ENCODE results near the gene ATXN10.

ATXN10 gene

GRCh38 chr22:45626198-45626651 is 45.4 kb upstream of the ATXN10 start:
- no peak overlapping the region for H3K4me2 ChIP-seq (ENCODE audit: low read length)

GRCh38 chr22:45627489-45628233 is 44.0 kb upstream of the ATXN10 start:
- peaks cover 6% of the 10 kb centered on the region; the same call in 1 of the 2 replicates for H3K27me3 ChIP-seq (ENCODE audit: control insufficient read depth, low read length)
- H3K4me2 ChIP-seq (ENCODE audit: low read length): no peak overlapping the region
- H3F3A ChIP-seq (ENCODE audit: control insufficient read depth, insufficient read depth): no peaks in the 10 kb centered on the region
- H3K9me2 ChIP-seq (replicated peaks; ENCODE audit: control insufficient read depth, low read length): no peaks in the 10 kb centered on the region
- H3K4me1 ChIP-seq (ENCODE audit: control insufficient read depth, low read length): no peaks in the 10 kb centered on the region
- no peaks in the 10 kb centered on the region for H3K79me2 ChIP-seq (ENCODE audit: control insufficient read depth, low read length)
- no peak overlapping the region for H3K27ac ChIP-seq (ENCODE audit: low read depth, low read length)
- H4K20me1 ChIP-seq (ENCODE audit: control insufficient read depth, insufficient read depth, low read depth, low read length): no peaks in the 10 kb centered on the region
- H3K36me3 ChIP-seq (ENCODE audit: control insufficient read depth, low read length): no peaks in the 10 kb centered on the region
- H3K9me3 ChIP-seq (ENCODE audit: control insufficient read depth, insufficient read depth, low read length): no peaks in the 10 kb centered on the region
- TF ChIP-seq CTCF (IDR thresholded peaks at IDR 0.05; ENCODE audit: low read depth, low read length, poor library complexity, severe bottlenecking) (no peak), EZH2phosphoT487 (IDR thresholded peaks at IDR 0.05; ENCODE audit: borderline replicate concordance, low read length) (no peak)
- H3K4me3 ChIP-seq (ENCODE audit: low read length): no peak overlapping the region

More at GRCh38 chr22:45626198-45626651, 45.4 kb upstream of the ATXN10 start:
- H3K27ac ChIP-seq (ENCODE audit: low read depth, low read length): no peak overlapping the region
- H3K4me1 ChIP-seq (ENCODE audit: control insufficient read depth, low read length): no peaks in the 10 kb centered on the region
- H3F3A ChIP-seq (ENCODE audit: control insufficient read depth, insufficient read depth): no peaks in the 10 kb centered on the region
- no peaks in the 10 kb centered on the region for H4K20me1 ChIP-seq (ENCODE audit: control insufficient read depth, insufficient read depth, low read depth, low read length)
- H3K27me3 ChIP-seq (ENCODE audit: control insufficient read depth, low read length): peaks cover 4% of the 10 kb centered on the region; the same call in 1 of the 2 replicates
- H3K9me2 ChIP-seq (replicated peaks; ENCODE audit: control insufficient read depth, low read length): no peaks in the 10 kb centered on the region
- no peaks in the 10 kb centered on the region for H3K36me3 ChIP-seq (ENCODE audit: control insufficient read depth, low read length)
- H3K79me2 ChIP-seq (ENCODE audit: control insufficient read depth, low read length): no peaks in the 10 kb centered on the region
- TF ChIP-seq EZH2phosphoT487 (IDR thresholded peaks at IDR 0.05; ENCODE audit: borderline replicate concordance, low read length) (no peak), CTCF (IDR thresholded peaks at IDR 0.05; ENCODE audit: low read depth, low read length, poor library complexity, severe bottlenecking) (no peak)
- no peaks in the 10 kb centered on the region for H3K9me3 ChIP-seq (ENCODE audit: control insufficient read depth, insufficient read depth, low read length)
- no peak overlapping the region for H3K4me3 ChIP-seq (ENCODE audit: low read length)

GRCh38 chr22:45628515-45628914 is 43.1 kb upstream of the ATXN10 start:
- TF ChIP-seq EZH2phosphoT487 (IDR thresholded peaks at IDR 0.05; ENCODE audit: borderline replicate concordance, low read length): no peak
- TF ChIP-seq CTCF (IDR thresholded peaks at IDR 0.05; ENCODE audit: low read depth, low read length, poor library complexity, severe bottlenecking): no peak

More at GRCh38 chr22:45628515-45628914, 43.1 kb upstream of the ATXN10 start:
- no peaks in the 10 kb centered on the region for H3K9me3 ChIP-seq (ENCODE audit: control insufficient read depth, insufficient read depth, low read length)
- H3K27ac ChIP-seq (ENCODE audit: low read depth, low read length): no peak overlapping the region
- no peaks in the 10 kb centered on the region for H3K9me2 ChIP-seq (replicated peaks; ENCODE audit: control insufficient read depth, low read length)
- no peaks in the 10 kb centered on the region for H3K4me1 ChIP-seq (ENCODE audit: control insufficient read depth, low read length)
- no peaks in the 10 kb centered on the region for H3K79me2 ChIP-seq (ENCODE audit: control insufficient read depth, low read length)
- no peaks in the 10 kb centered on the region for H3F3A ChIP-seq (ENCODE audit: control insufficient read depth, insufficient read depth)
- H4K20me1 ChIP-seq (ENCODE audit: control insufficient read depth, insufficient read depth, low read depth, low read length): no peaks in the 10 kb centered on the region
- no peak overlapping the region for H3K4me3 ChIP-seq (ENCODE audit: low read length)
- H3K27me3 ChIP-seq (ENCODE audit: control insufficient read depth, low read length): peaks cover 9% of the 10 kb centered on the region; the same call in 1 of the 2 replicates
- H3K36me3 ChIP-seq (ENCODE audit: control insufficient read depth, low read length): no peaks in the 10 kb centered on the region
- H3K4me2 ChIP-seq (ENCODE audit: low read length): no peak overlapping the region

Measured in DOHH2 (cell line).